GM19099 (cell line): Measurements from ENCODE around the gene GPN1.

Source experiments
- POLR2A ChIP-seq: IDR thresholded peaks from 3 replicates; pipeline ENCODE4 v1.6.1; 2011; ENCODE audit warnings: low read depth; ENCODE audit not compliant: insufficient read length; ENCODE audit errors: extremely low read depth

Gene GPN1

DNA sequence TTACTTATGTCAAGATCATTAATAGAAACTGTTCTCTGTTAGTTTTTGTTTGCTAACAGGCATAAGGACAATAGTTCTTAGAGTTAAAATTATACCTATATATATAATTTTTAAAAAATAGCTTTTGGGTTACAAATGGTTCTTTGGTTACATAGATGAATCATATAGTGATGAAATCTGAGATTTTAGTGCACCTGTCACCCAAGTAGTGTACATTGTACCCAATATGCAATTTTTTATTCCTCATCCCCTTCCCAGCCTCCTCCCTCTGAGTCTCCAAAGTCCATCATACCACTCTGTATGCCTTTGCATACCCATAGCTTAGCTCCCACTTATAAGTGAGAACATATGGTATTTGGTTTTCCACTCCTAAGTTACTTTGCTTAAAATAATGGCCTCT, 61.2 kb downstream of the GPN1 start:
- TF ChIP-seq POLR2A: no peak

GRCh38 chr2:27697660-27698059, 68.8 kb downstream of the GPN1 start:
- TF ChIP-seq POLR2A: no peak
